GM21526 (cell line): ENCODE results near the gene IL17RA.
"Not testable (repeated sequence)": the region's sequence is repeated elsewhere in the genome, so short reads cannot be mapped to it uniquely, and the experiment has no call there.

Source experiments
- ATAC-seq: cut with Tn5 transposase; IDR thresholded peaks from one replicate; pipeline ENCODE4 v1.9.1; 2021; ENCODE audit warnings: moderate library complexity; ENCODE audit not compliant: unreplicated experiment, low FRiP score

IL17RA gene

GRCh38 chr22:17118342-17118741 is 33.5 kb downstream of the IL17RA start:
- ATAC-seq, result no peak

GRCh38 chr22:17119481-17120202 is 34.8 kb downstream of the IL17RA start:
- ATAC-seq, result no peak

GRCh38 chr22:17120281-17120680 is 35.5 kb downstream of the IL17RA start:
- ATAC-seq, result no peak

- no peak for ATAC-seq
Observed at GRCh38 chr22:17120711-17121232, 36.0 kb downstream of the IL17RA start.

GRCh38 chr22:17121233-17122195 is 36.7 kb downstream of the IL17RA start, which contains the start of gene TMEM121B:
Gene TMEM121B, minus strand, starts transcription at chr22:17121360. Its CDS starts 233 bp downstream, at chr22:17121127.
- no peak for ATAC-seq

- no peak for ATAC-seq
Observed at GRCh38 chr22:17130199-17130598, 45.4 kb downstream of the IL17RA start.

GRCh38 chr22:17131686-17132085 is 46.9 kb downstream of the IL17RA start:
- no peak for ATAC-seq

- ATAC-seq, result no peak
Observed at GRCh38 chr22:17132112-17132511, 47.3 kb downstream of the IL17RA start.

GRCh38 chr22:17133137-17133536 is 48.3 kb downstream of the IL17RA start:
- no peak for ATAC-seq

- ATAC-seq, result no peak
Observed at GRCh38 chr22:17135153-17135760, 50.5 kb downstream of the IL17RA start.

- ATAC-seq, result no peak
Observed at GRCh38 chr22:17137170-17137569, 52.4 kb downstream of the IL17RA start.

- ATAC-seq, result no peak
Observed at GRCh38 chr22:17137861-17138425, 53.1 kb downstream of the IL17RA start.

- no peak for ATAC-seq
Observed at GRCh38 chr22:17138513-17138912, 53.7 kb downstream of the IL17RA start.

GRCh38 chr22:17140022-17140421 is 55.2 kb downstream of the IL17RA start:
- no peak for ATAC-seq

GRCh38 chr22:17140826-17141766 is 56.3 kb downstream of the IL17RA start:
- ATAC-seq, result no peak

- ATAC-seq, result no peak
Observed at GRCh38 chr22:17143101-17143500, 58.3 kb downstream of the IL17RA start.

GRCh38 chr22:17143826-17144225 is 59.0 kb downstream of the IL17RA start:
- no peak for ATAC-seq

GRCh38 chr22:17145021-17145680 is 60.4 kb downstream of the IL17RA start:
- ATAC-seq, result no peak

- not testable (repeated sequence) for ATAC-seq
Observed at GRCh38 chr22:17147458-17147857, 62.7 kb downstream of the IL17RA start.
